Umbilical cord (tissue), 2 donors: ENCODE data around the gene U2AF1L4. TPM values are rescaled to one million over a fixed set of nuclear protein-coding genes. Genes with fewer than 3 reads are reported as not detected.
"Not testable (repeated sequence)": the region's sequence is repeated elsewhere in the genome, so short reads cannot be mapped to it uniquely, and the experiment has no call there.

Experiments
- DNase-seq: peaks from one replicate; pipeline ENCODE4 v3.0.0-alpha.2; 2015; ENCODE audit warnings: low spot score
- total RNA-seq: library from RNA; depleted of rRNA; stranded (reverse); fragments of >200 nt; gene quantifications from one replicate; pipeline ENCODE4 v1.2.3, GENCODE V29; 2014; ENCODE audit warnings: low replicate concordance; ENCODE audit not compliant: insufficient read depth

U2AF1L4 gene
- total RNA-seq, 1 donor from 2014 or later = not detected

GRCh38 chr19:35727053-35727955 lies 17.9 kb downstream of the U2AF1L4 start:
- no peak for DNase-seq

GRCh38 chr19:35725216-35725861 lies 19.9 kb downstream of the U2AF1L4 start:
- DNase-seq = no peak

- no peak for DNase-seq
Observed at GRCh38 chr19:35724560-35724959, 20.7 kb downstream of the U2AF1L4 start.

- not testable (repeated sequence) for DNase-seq
Observed at GRCh38 chr19:35724132-35724531, 21.1 kb downstream of the U2AF1L4 start.

GRCh38 chr19:35723671-35724070 lies 21.5 kb downstream of the U2AF1L4 start:
- no peak for DNase-seq

GRCh38 chr19:35722897-35723296 lies 22.3 kb downstream of the U2AF1L4 start:
- DNase-seq = no peak

- DNase-seq = no peak
Observed at GRCh38 chr19:35722461-35722860, 22.8 kb downstream of the U2AF1L4 start.

GRCh38 chr19:35721374-35721773 lies 23.8 kb downstream of the U2AF1L4 start:
- no peak for DNase-seq

- DNase-seq = no peak
Observed at GRCh38 chr19:35720648-35721047, 24.6 kb downstream of the U2AF1L4 start.

- no peak for DNase-seq
Observed at GRCh38 chr19:35720163-35720524, 25.1 kb downstream of the U2AF1L4 start.

GRCh38 chr19:35719402-35720162 lies 25.6 kb downstream of the U2AF1L4 start:
- DNase-seq = no peak

GRCh38 chr19:35718345-35719041 lies 26.7 kb downstream of the U2AF1L4 start:
- peak; percentile 26 for DNase-seq

- no peak for DNase-seq
Observed at GRCh38 chr19:35717665-35718344, 27.4 kb downstream of the U2AF1L4 start, which contains the start of gene KMT2B. Gene KMT2B, plus strand, starts transcription at chr19:35718003. Its CDS starts 16 bp downstream, at chr19:35718019.

GRCh38 chr19:35716801-35717664 lies 28.2 kb downstream of the U2AF1L4 start:
- peak; percentile 98 for DNase-seq

GRCh38 chr19:35715981-35716800 lies 29.0 kb downstream of the U2AF1L4 start:
- peak; percentile 59 for DNase-seq

- no peak for DNase-seq
Observed at GRCh38 chr19:35715355-35715809, 29.8 kb downstream of the U2AF1L4 start.

- no peak for DNase-seq
Observed at GRCh38 chr19:35714601-35715354, 30.4 kb downstream of the U2AF1L4 start.

GRCh38 chr19:35713904-35714495 lies 31.2 kb downstream of the U2AF1L4 start:
- DNase-seq = no peak
